DND-41 (cell line): ENCODE measurements around the gene PDLIM7.

ENCODE experiments used
- ATAC-seq: fragments of 200-7000 bp; cut with Tn5 transposase; 3 replicates; pipeline ENCODE4 v1.9.1; 2021; ENCODE audit warnings: low read depth; ENCODE audit not compliant: insufficient read depth
- DNase-seq: peaks from one replicate; pipeline ENCODE4 v3.0.0-alpha.2; 2020
- H2AFZ ChIP-seq: 2 replicates; pipeline ENCODE4 v1.6.0; 2012; ENCODE audit warnings: low read depth, low read length
- H3K27ac ChIP-seq: 2 replicates; pipeline ENCODE4 v1.5.1; 2012; ENCODE audit warnings: low read length, inconsistent platforms
- H3K27me3 ChIP-seq: fragments of 200-600 bp; sonication (generic); 2 replicates; pipeline ENCODE4 v1.6.0; 2012; ENCODE audit warnings: low read length, mild to moderate bottlenecking, inconsistent platforms; ENCODE audit not compliant: insufficient read depth, poor library complexity
- H3K36me3 ChIP-seq: 2 replicates; pipeline ENCODE4 v1.5.1; 2012; ENCODE audit warnings: low read length, inconsistent platforms; ENCODE audit not compliant: insufficient read depth
- H3K4me1 ChIP-seq: 2 replicates; pipeline ENCODE4 v1.5.1; 2012; ENCODE audit warnings: mild to moderate bottlenecking, low read length; ENCODE audit not compliant: insufficient read depth
- H3K4me2 ChIP-seq: 2 replicates; pipeline ENCODE4 v1.6.0; 2012; ENCODE audit warnings: mild to moderate bottlenecking, moderate library complexity, low read length, inconsistent platforms; ENCODE audit not compliant: insufficient read depth
- H3K4me3 ChIP-seq, 2 experiments: fragments of 200-600 bp in 1 of 2; shearing (Covaris generic) in 1 of 2; 2 replicates each; pipeline ENCODE4 v1.5.1; 2012 to 2016; ENCODE audit warnings: inconsistent platforms in 2 of 2, low read length in 2 of 2, mild to moderate bottlenecking in 2 of 2, low read depth in 1 of 2, moderate library complexity in 1 of 2
- H3K79me2 ChIP-seq: 2 replicates; pipeline ENCODE4 v1.6.0; 2012; ENCODE audit warnings: low read length, inconsistent platforms; ENCODE audit not compliant: insufficient read depth
- H3K9ac ChIP-seq: 2 replicates; pipeline ENCODE4 v1.6.0; 2012; ENCODE audit warnings: low read depth, mild to moderate bottlenecking, inconsistent platforms, low read length, moderate library complexity
- H3K9me3 ChIP-seq: 2 replicates; pipeline ENCODE4 v1.5.1; 2012; ENCODE audit warnings: low read length, moderate library complexity, mild to moderate bottlenecking, inconsistent platforms; ENCODE audit not compliant: insufficient read depth, severe bottlenecking
- H4K20me1 ChIP-seq: 2 replicates; pipeline ENCODE4 v1.6.0; 2012; ENCODE audit warnings: low read length; ENCODE audit not compliant: insufficient read depth
- CTCF ChIP-seq: IDR thresholded peaks from 2 replicates; pipeline ENCODE4 v1.5.1; 2012; ENCODE audit warnings: borderline replicate concordance, low read length, moderate library complexity, mild to moderate bottlenecking; ENCODE audit not compliant: poor library complexity, severe bottlenecking; ENCODE audit errors: extremely low read depth
- EZH2 ChIP-seq: IDR thresholded peaks from 3 replicates; pipeline ENCODE4 v1.6.1; 2012; ENCODE audit warnings: borderline replicate concordance, low read depth, mild to moderate bottlenecking, moderate library complexity, low read length, inconsistent platforms; ENCODE audit not compliant: severe bottlenecking

PDLIM7 gene

GRCh38 chr5:177524539-177524900 lies 27.1 kb upstream of the PDLIM7 start:
- Histone ChIP-seq H4K20me1 (peaks cover 27% of the 10 kb centered on the region), H3K4me1 (peaks cover 11% of the 10 kb centered on the region), H3K4me3 (no peak overlapping the region), H3K9ac (no peak overlapping the region), H2AFZ (no peak overlapping the region), H3K4me2 (no peak overlapping the region), H3K79me2 (peaks cover 3% of the 10 kb centered on the region; the same call in 1 of the 2 replicates), H3K27ac (no peak overlapping the region), H3K9me3 (no peaks in the 10 kb centered on the region), H3K27me3 (no peaks in the 10 kb centered on the region), H3K36me3 (peaks cover 87% of the 10 kb centered on the region)
- ATAC-seq (no peak), DNase-seq (no peak)
- TF ChIP-seq EZH2, result no peak
- no peak for TF ChIP-seq CTCF

GRCh38 chr5:177523711-177524538 lies 26.5 kb upstream of the PDLIM7 start:
- Histone ChIP-seq H3K4me2 (no peak overlapping the region), H3K4me3 (no peak overlapping the region), H3K4me1 (peaks cover 16% of the 10 kb centered on the region), H3K79me2 (peaks cover 7% of the 10 kb centered on the region; the same call in 1 of the 2 replicates), H3K27ac (no peak overlapping the region), H3K9ac (no peak overlapping the region), H3K9me3 (no peaks in the 10 kb centered on the region), H4K20me1 (peaks cover 27% of the 10 kb centered on the region), H3K27me3 (no peaks in the 10 kb centered on the region), H2AFZ (no peak overlapping the region), H3K36me3 (peaks cover 84% of the 10 kb centered on the region)
- DNase-seq, result no peak
- TF ChIP-seq EZH2, result no peak
- no peak for TF ChIP-seq CTCF
- no peak for ATAC-seq

GRCh38 chr5:177520916-177521513 lies 23.6 kb upstream of the PDLIM7 start:
- Histone ChIP-seq H2AFZ (no peak overlapping the region), H4K20me1 (peaks cover 24% of the 10 kb centered on the region), H3K27me3 (no peaks in the 10 kb centered on the region), H3K36me3 (peaks cover 61% of the 10 kb centered on the region), H3K27ac (no peak overlapping the region), H3K4me2 (no peak overlapping the region), H3K9me3 (no peaks in the 10 kb centered on the region), H3K4me1 (peaks cover 26% of the 10 kb centered on the region), H3K4me3 (no peak overlapping the region), H3K79me2 (peaks cover 14% of the 10 kb centered on the region), H3K9ac (no peak overlapping the region)
- DNase-seq, result no peak
- TF ChIP-seq EZH2 (no peak), CTCF (peak; percentile 31)
- ATAC-seq, result no peak
